Measurements from ENCODE around the gene PSEN1.

PSEN1 gene

DNA sequence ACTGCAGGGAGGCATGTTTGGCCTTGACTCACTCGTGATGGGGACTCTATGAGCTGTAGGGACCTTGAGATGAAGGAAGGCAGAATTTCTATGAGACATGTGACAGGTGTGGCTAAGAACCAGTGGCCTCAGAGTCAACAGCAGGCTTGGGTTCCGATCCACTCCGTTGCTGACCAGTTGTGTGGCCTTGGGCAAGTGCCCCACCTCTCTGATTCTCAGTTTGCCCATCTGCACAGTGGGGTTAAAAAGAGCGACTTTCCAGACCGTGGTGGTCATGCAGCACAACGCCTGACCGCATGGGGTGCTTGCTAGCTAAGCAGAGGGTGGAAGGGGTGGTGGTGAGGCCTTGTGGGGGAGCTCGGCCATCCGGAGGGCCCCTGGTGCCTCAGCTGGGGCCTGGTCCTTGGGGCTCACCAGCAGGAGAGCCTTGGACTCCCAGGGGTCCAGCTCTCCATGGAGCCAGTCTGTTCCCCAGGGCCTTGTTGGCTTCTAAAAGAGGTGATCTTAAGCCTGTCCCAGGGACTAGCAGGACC lies 119.5 kb downstream of the PSEN1 start:
- DNase-seq, result no peak

DNA sequence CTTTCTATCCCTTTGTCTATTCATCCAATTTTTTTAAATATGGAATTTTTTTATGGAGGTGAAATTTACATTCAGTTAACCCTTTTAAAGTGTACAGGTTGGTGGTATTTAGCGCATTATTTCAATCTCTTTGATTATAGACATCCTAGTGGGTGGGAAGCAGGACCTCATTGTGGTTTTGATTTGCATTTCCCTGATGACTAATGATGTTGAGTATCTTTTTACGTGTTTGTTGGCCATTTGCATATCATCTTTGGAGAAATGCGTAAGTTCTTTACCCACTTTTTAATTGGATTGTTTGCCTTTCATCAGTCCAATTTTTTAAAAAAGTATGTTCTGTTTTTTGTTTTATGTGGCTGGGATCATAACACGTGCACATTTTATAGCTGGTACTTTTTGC lies 121.8 kb downstream of the PSEN1 start:
- no peak for DNase-seq

DNA sequence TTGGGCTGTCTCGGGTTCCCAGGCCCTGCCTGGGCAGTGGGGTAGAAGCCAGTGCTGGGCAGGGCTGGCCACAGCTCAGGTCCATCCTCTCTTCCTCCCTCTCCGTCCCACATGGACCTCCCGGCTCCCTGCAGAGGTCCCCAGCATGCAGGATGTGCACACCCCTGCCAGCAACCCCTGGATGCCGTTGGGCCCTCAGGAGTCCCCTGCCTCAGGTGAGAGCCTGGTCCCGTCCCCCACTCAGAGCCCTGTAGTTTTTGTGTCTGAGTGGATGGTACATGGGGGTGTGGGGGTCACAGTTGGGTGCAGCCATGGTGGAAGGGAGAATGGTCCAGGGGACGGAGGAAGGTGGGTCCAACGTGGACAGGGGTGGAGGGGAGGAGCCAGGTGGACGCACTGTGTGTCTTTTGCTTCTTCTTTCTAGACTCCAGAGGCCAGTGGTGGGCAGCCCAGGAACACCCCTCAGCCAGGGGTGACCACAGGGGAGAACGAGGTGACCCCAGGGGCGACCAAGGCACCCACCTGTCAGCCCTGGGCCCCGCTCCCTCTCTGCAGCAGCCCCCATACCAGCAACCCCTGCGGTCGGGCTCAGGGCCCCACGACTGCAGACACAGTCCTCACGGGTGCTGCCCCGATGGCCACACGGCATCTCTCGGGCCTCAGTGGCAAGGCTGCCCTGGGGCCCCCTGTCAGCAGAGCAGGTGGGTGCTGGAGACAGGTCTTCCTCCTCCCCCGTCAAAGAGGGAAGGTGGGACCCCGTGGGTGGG lies 122.7 kb downstream of the PSEN1 start:
- DNase-seq, result no peak

DNA sequence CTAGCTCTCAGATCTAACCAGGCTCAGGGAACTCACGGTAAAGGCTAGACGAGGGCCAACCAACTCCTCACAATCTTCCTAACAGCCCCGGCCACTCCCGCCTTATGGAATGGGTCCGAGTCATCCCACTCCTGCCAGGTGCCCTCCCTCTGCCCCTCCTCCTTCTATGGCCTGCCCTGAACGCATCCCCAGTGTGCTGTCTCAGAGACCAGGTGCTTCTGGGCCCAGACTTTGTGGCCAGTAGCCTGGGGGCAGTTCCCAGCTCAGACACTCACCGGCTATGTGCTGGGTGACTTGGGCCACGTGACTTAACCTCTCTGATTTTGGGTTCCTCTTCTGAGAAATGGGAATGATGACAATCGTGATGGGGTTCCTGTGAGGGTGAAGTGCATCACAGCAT lies 123.5 kb downstream of the PSEN1 start:
- DNase-seq, result no peak

DNA sequence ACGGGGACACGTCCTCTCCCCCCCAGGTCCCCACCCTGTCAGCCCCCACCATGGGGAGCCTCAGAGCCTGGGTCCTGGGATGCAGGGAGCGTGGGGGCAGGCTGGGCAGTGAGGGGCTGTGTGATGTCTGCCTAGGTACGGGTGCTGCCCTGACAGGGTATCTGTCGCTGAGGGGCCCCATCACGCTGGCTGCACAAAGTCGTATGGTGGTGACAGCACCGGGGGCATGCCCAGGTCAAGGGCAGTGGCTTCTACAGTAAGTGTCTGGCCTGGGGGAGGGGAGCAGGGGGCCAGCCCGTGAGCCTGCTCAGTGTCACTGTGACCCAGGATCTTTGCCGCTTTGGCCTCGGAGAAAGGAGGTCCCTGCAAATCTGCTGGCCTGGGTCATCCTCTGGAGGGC lies 124.3 kb downstream of the PSEN1 start:
- no peak for DNase-seq

DNA sequence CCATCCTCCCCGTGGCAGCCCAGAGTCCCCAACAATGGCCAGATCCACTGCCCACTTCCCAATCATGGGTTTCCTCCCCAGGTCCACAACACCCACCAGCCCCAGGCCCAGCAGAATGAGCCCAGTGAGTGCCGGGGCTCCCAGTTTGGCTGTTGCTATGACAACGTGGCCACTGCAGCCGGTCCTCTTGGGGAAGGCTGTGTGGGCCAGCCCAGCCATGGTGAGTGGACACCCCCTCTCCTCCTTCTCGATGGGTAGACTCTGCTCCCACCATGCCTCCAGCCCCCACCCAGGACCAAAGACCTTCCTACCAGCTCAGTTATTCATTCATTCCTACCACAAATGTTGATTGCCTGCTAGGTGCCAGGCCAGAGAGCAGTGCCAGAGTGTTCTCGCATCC lies 124.8 kb downstream of the PSEN1 start:
- DNase-seq, result no peak

DNA sequence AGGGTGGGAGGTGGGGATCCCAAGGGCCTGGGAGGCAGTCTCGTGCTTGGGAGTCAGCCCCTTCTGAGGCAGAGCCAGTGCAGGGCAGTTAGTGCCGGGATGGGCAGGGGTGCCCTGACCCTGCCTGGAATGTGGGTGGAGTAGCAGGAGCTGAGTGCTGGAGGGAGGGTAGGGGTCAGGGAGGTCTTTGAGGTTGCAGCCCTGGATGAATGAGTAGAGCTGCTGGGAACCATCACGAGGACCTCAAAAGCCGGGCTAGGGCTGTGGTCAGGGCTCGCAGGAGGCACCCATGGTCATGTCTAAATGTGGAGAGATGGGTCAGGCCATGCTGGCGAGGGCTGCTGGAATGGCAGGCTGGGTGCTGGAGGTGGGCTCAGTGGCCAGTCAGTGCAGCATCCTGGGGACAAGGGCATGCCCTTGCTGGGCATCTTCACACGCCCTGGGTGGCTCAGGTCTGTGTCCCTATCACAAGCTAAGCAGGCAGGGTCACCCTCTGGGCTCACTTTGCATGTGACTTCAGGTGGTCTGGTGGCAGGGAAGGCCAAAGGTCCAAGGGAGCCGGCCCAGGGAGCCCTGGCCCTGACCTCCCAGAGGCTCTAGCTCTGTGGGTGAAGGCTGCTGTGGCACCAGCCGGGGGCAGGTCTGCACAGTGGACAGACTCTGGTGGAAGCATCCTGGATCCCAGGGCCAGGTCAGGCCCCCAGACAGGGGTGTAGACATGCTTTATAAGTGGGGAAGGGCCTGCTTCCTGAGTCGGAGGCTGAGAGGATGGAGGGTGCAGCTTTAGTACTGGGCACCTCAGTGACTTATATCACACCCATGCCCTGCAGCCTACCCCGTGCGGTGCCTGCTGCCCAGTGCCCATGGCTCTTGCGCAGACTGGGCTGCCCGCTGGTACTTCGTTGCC lies 125.5 kb downstream of the PSEN1 start:
- no peak for DNase-seq

DNA sequence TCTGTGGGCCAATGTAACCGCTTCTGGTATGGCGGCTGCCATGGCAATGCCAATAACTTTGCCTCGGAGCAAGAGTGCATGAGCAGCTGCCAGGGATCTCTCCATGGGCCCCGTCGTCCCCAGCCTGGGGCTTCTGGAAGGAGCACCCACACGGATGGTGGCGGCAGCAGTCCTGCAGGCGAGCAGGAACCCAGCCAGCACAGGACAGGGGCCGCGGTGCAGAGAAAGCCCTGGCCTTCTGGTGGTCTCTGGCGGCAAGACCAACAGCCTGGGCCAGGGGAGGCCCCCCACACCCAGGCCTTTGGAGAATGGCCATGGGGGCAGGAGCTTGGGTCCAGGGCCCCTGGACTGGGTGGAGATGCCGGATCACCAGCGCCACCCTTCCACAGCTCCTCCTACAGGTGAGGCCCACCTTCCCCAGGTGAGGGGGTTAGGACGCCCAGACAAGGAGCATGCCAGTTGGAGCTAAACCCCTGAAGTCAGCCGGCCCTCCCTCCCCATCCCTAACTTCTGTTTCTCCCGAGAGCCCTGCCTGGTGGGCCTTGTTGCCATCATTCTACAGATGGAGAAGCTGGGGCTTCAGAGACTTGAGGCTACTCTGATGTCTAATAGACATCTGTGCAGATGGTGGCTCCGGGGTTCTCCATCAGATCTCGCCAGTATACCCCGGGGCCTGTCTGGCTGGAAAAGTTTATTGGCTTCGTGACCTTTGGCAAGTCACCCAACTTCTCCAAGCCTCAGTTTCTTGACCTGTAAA lies 126.3 kb downstream of the PSEN1 start:
- no peak for DNase-seq

DNA sequence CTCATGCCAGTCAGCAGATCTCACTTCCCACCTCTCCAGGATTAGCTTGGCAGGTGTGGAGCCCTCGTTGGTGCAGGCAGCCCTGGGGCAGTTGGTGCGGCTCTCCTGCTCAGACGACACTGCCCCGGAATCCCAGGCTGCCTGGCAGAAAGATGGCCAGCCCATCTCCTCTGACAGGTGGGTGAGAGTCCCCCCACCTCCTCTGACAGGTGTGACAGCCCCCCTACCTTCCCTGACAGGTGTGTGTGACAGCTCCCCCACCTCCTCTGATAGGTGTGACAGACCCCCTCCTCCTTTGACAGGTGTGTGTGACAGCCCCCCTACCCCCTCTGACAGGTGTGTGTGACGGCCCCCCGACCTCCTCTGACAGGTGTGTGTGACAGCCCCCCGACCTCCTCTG lies 127.3 kb downstream of the PSEN1 start:
- peak; percentile 27 for DNase-seq

DNA sequence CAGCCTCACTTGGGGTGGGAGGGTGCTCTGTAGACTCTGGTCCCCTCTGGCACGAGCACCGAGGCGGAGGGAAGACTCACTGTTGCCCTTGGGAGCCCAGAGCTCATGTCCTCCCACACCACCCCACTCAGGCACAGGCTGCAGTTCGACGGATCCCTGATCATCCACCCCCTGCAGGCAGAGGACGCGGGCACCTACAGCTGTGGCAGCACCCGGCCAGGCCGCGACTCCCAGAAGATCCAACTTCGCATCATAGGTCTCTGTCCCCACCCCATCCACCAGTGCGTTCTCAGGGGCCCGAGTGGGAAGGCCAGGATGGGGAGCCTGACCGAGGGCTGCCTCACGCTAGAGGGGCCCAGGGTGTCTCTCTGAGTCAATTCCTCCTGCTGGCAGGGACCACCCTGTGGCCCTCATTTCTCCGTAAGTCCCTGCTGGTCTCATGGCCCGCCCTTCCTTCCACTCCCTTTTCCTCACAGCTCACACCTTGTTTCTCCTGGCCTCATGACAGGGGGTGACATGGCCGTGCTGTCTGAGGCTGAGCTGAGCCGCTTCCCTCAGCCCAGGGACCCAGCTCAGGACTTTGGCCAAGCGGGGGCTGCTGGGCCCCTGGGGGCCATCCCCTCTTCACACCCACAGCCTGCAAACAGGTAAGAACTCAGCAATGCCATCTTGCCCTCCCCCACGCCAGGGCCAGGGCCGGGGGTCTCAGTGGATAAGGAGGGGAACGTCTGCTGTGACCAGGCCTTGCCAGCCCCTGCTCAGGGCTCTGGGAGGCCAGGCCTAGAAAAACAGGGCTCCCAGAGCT lies 128.0 kb downstream of the PSEN1 start:
- DNase-seq, result no peak

DNA sequence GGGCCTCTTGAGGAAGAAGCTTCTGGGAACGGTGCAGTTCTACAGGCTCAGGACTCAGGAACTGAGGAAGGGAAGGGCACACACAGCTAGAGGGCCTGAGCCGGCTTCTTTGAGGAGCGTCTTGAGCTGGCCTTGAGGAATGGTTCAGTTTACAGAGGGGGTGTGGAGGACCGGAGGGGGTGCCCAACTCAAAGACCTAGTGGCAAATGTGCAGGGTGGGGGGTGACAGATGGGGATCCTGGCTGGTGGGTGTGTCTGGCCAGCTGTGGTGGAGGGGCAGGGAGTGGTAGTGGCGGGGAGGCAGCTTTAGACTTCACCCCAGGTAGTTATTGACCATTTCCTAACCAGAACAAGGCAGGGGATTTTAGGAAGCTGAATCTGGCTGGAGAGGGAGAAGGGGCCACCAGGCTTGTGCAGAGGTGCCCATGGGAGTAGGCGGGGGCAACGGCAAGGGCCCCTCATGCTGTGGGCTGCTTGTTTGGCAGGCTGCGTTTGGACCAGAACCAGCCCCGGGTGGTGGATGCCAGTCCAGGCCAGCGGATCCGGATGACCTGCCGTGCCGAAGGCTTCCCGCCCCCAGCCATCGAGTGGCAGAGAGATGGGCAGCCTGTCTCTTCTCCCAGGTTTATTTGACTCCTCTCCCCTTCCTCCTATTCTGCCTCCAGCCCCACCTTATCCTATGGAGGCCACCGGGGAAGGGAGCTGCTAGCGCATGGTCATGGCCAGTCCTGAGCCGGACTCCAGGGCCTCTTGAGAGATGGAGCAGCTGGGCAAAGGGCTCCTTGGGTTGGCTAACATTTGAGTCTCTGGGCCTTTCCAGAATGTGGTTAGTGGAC lies 128.8 kb downstream of the PSEN1 start:
- no peak for DNase-seq

DNA sequence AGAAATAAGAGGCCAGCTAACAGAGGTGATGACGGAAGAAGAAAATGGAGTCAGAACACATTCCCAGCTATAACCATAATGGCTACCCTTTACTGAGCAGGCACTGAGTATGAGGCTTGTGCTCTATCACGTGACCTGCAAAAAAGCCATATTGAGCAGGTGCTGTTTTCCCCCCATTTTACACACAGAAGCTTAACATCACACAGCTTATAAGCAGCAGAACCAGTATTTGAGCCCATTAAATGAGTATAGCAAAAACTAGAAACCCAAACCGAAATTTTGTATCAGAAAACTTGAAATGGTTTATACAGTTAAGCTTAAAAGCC lies 129.4 kb downstream of the PSEN1 start:
- DNase-seq, result no peak

DNA sequence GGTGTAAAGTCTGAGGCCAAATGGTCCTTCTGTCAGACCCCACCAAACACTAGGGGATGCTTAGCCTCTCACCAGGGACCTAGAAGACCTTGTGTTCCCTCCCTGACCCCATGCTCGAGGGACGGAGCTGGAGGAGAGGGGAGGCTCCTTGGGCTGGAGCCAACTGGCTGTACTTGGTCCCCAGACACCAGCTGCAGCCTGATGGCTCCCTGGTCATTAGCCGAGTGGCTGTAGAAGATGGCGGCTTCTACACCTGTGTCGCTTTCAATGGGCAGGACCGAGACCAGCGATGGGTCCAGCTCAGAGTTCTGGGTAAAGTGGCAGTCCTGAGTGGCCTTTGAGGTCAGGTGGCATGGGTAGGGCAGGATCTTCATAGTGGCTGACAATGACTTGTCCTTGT lies 130.0 kb downstream of the PSEN1 start:
- DNase-seq, result no peak

DNA sequence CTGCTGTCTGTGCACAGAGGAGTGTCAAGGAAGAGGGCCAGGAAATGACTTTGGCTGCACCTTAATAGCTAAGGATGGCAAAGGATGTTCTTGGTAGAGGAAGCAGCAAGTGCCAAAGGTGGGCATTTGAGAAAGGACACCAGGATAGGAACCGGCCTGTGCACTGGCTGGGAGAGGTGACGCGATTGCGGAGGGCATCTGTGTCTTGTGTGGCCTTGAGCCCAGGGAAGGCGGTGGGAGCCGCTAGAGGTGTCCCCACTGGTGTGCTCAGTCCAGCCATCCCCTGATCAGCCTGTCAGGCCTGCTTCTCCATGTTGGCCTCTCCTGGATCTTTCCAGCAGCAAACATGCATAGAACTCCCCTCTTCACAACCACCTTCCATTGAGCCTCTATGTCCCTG lies 131.2 kb downstream of the PSEN1 start:
- no peak for DNase-seq

DNA sequence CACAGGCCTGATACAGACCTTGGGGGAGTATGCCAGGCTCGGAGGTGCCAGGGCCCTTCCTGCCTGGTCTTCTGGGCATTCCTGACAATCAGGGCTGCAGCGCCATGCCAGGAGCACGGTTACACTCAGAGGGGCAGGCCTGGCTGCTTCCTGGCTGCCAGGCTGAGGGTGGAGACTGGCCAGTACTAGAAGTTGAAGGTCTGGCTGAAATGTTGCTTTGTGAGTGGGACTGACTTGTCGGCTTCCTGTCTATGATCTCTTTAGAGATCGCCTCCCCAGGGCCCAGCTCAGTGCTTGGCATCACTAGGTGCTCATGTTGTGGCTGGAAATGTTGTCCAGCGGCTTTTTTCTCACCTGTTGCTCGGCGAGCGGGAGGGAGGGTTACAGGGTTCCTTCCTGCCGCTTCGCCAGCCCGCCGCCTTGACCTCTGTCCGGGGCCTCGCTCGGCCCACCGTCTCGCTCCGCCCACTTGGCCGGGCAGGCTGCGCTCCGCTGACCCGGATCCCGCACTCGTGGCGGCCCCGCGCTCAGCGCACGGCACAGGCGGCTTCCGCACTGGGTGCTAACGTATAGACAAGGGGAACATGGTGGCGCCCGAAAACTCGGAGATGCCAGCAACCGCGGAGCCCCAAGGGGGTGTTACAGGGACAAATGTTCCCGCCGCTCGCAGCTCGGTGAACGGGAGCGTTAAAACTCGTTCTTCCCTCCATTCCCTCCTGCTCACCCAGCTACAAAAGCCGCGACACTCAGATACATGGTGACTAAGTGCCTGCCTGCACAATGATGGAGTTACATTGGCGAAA lies 133.6 kb downstream of the PSEN1 start:
- DNase-seq, result peak; percentile 41

DNA sequence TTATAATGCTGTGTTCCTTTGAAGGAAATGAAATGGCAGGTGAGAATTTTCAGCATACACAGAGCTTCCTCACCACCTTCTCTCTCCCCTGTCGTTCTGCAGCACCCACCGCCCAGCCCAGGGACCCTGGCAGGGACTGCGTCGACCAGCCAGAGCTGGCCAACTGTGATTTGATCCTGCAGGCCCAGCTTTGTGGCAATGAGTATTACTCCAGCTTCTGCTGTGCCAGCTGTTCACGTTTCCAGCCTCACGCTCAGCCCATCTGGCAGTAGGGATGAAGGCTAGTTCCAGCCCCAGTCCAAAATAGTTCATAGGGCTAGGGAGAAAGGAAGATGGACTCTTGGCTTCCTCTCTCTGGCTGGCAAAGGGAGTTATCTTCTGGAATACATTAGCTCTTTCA lies 136.1 kb downstream of the PSEN1 start:
- no peak for DNase-seq
